IMR-90 (cell line): Measurements from ENCODE around the gene TMOD1. TPM values are rescaled to one million over a fixed set of nuclear protein-coding genes. Genes with fewer than 3 reads are reported as not detected.

ENCODE experiments used
- ATAC-seq: fragments of 200-7000 bp; cut with Tn5 transposase; 2 replicates; pipeline ENCODE4 v1.9.1; 2020; ENCODE audit warnings: low read depth, mild to moderate bottlenecking, moderate library complexity
- BruUV-seq: library from RNA; stranded (reverse); fragments of 400-500 nt; replicated peaks from 2 replicates; lab custom pipeline; 2021; lab: Mats Ljungman, UMichigan
- CTCF ChIA-PET: fragments of 300-600 bp; formaldehyde crosslinking; extraction: SDS; loops from one replicate; lab custom pipeline; 2021; ENCODE audit warnings: antibody characterized with exemption; lab: Yijun Ruan, JAX
- POLR2A ChIA-PET: fragments of 300-600 bp; sonication (Branson Sonifier 250); formaldehyde crosslinking; loops from one replicate; lab custom pipeline; 2022; ENCODE audit warnings: antibody characterized with exemption; ENCODE audit not compliant: unreplicated experiment; lab: Charles Lee
- DNase-seq: peaks from one replicate; pipeline ENCODE4 v3.0.0; 2013
- H2AFZ ChIP-seq: replicated peaks from 2 replicates; pipeline ENCODE3; 2013; ENCODE audit warnings: low read length, mild to moderate bottlenecking; ENCODE audit not compliant: poor library complexity
- H2AK5ac ChIP-seq: 2 replicates; pipeline ENCODE4 v1.6.1; 2013; ENCODE audit warnings: low read depth, low read length, inconsistent platforms
- H2AK9ac ChIP-seq: replicated peaks from 2 replicates; pipeline ENCODE3; 2013; ENCODE audit warnings: mild to moderate bottlenecking, low read depth, low read length, moderate library complexity; ENCODE audit not compliant: poor library complexity
- H2BK120ac ChIP-seq: 2 replicates; pipeline ENCODE4 v1.6.1; 2013; ENCODE audit warnings: low read depth, low read length, inconsistent platforms
- H2BK15ac ChIP-seq: 3 replicates; pipeline ENCODE4 v1.6.1; 2013; ENCODE audit warnings: low read depth, low read length, inconsistent platforms
- H2BK20ac ChIP-seq: 2 replicates; pipeline ENCODE4 v1.6.1; 2013; ENCODE audit warnings: low read depth, mild to moderate bottlenecking, inconsistent platforms, low read length, moderate library complexity
- H2BK5ac ChIP-seq: 2 replicates; pipeline ENCODE4 v1.6.1; 2013; ENCODE audit warnings: mild to moderate bottlenecking, low read depth, low read length, inconsistent platforms; ENCODE audit not compliant: poor library complexity, severe bottlenecking
- H3K14ac ChIP-seq: replicated peaks from 2 replicates; pipeline ENCODE4 v1.6.1; 2013; ENCODE audit warnings: low read depth, low read length, inconsistent platforms
- H3K18ac ChIP-seq: 2 replicates; pipeline ENCODE4 v1.6.1; 2013; ENCODE audit warnings: low read depth, low read length, control low read depth
- H3K23ac ChIP-seq: 2 replicates; pipeline ENCODE4 v1.6.1; 2013; ENCODE audit warnings: low read depth, low read length, inconsistent platforms
- H3K27ac ChIP-seq: 2 replicates; pipeline ENCODE4 v1.5.1; 2013; ENCODE audit warnings: mild to moderate bottlenecking, control low read depth, low read length; ENCODE audit not compliant: insufficient read depth
- H3K27me3 ChIP-seq: 2 replicates; pipeline ENCODE4 v1.6.1; 2013; ENCODE audit warnings: low read length; ENCODE audit not compliant: control insufficient read depth, insufficient read depth
- H3K36me3 ChIP-seq: 2 replicates; pipeline ENCODE4 v1.6.1; 2013; ENCODE audit warnings: low read length, mixed read lengths; ENCODE audit not compliant: control insufficient read depth, insufficient read depth
- H3K4ac ChIP-seq: 2 replicates; pipeline ENCODE4 v1.6.1; 2013; ENCODE audit warnings: low read depth, low read length, inconsistent platforms
- H3K4me1 ChIP-seq: 2 replicates; pipeline ENCODE4 v1.6.1; 2013; ENCODE audit warnings: low read length, mixed read lengths; ENCODE audit not compliant: control insufficient read depth, insufficient read depth
- H3K4me2 ChIP-seq: 2 replicates; pipeline ENCODE4 v1.6.1; 2013; ENCODE audit warnings: low read depth, mild to moderate bottlenecking, control low read depth, low read length, moderate library complexity
- H3K4me3 ChIP-seq: 2 replicates; pipeline ENCODE4 v1.5.1; 2013; ENCODE audit warnings: low read depth, mild to moderate bottlenecking, control low read depth, low read length, moderate library complexity; ENCODE audit not compliant: insufficient read depth
- H3K56ac ChIP-seq: 2 replicates; pipeline ENCODE4 v1.6.1; 2013; ENCODE audit warnings: low read length, inconsistent platforms; ENCODE audit not compliant: insufficient read depth; ENCODE audit errors: extremely low read depth
- H3K79me1 ChIP-seq, 2 experiments: 2 replicates each; pipeline ENCODE4 v1.6.1; 2013; ENCODE audit warnings: low read length in 2 of 2, inconsistent platforms in 1 of 2, low read depth in 1 of 2
- H3K9ac ChIP-seq: 2 replicates; pipeline ENCODE4 v1.6.1; 2013; ENCODE audit warnings: low read depth, low read length, control low read depth
- H3K9me1 ChIP-seq: 2 replicates; pipeline ENCODE4 v1.6.1; 2013; ENCODE audit warnings: low read length, inconsistent platforms; ENCODE audit not compliant: insufficient read depth
- H3K9me3 ChIP-seq: 2 replicates; pipeline ENCODE4 v1.6.1; 2013; ENCODE audit warnings: low read length; ENCODE audit not compliant: control insufficient read depth, insufficient read depth
- H4K20me1 ChIP-seq: 2 replicates; pipeline ENCODE4 v1.6.1; 2013; ENCODE audit warnings: low read length, inconsistent platforms; ENCODE audit not compliant: insufficient read depth
- H4K5ac ChIP-seq: 2 replicates; pipeline ENCODE4 v1.6.1; 2013; ENCODE audit warnings: mild to moderate bottlenecking, low read depth, low read length, control low read depth
- H4K8ac ChIP-seq, 2 experiments: 2 replicates each; pipeline ENCODE4 v1.6.1; 2013; ENCODE audit warnings: low read depth in 2 of 2, low read length in 2 of 2, control low read depth in 1 of 2, inconsistent platforms in 1 of 2
- H4K91ac ChIP-seq: 2 replicates; pipeline ENCODE4 v1.6.1; 2013; ENCODE audit warnings: low read depth, low read length, inconsistent platforms; ENCODE audit not compliant: insufficient read depth
- BHLHE40 ChIP-seq: fragments of 150-350 bp; IDR thresholded peaks from 2 replicates; pipeline ENCODE4 v1.6.1; 2016; ENCODE audit warnings: mild to moderate bottlenecking, low read depth, low read length
- FOS ChIP-seq: fragments of 150-350 bp; IDR thresholded peaks from 2 replicates; pipeline ENCODE4 v1.6.1; 2016; ENCODE audit warnings: low read depth, low read length
- MXI1 ChIP-seq: IDR thresholded peaks from 2 replicates; pipeline ENCODE4 v1.6.1; 2012; ENCODE audit warnings: low read depth, mild to moderate bottlenecking, low read length, moderate library complexity, borderline replicate concordance
- WGBS, 2 experiments: methylation state at CpG; one replicate each; pipeline versions ENCODE4 v1.1.5 to v1.1.7; 2013; ENCODE audit warnings: missing lambda C conversion rate in 2 of 2; ENCODE audit not compliant: insufficient read length in 1 of 2; ENCODE audit errors: extremely low coverage in 2 of 2; 5-methylcytosine and 5-hydroxymethylcytosine counted together
- dilution Hi-C: fragments of 300-500 bp; cut with HindIII; formaldehyde crosslinking; loops from one replicate; pipeline ENCODE4 v1.14.3; 2018; ENCODE audit warnings: low sequenced_read_pairs; ENCODE audit not compliant: unreplicated experiment
- in situ Hi-C: fragments of 300-500 bp; cut with MboI; formaldehyde crosslinking; loops from 3 replicates; pipeline ENCODE4 v1.14.3; 2019; ENCODE audit warnings: low sequenced_read_pairs, inconsistent platforms, mixed read lengths
- intact Hi-C: fragments of 100-400 bp; cut with micrococcal nuclease; formaldehyde crosslinking; loops from 2 replicates; pipeline ENCODE4 v1.10.0; 2022
- polyA plus RNA-seq, 3 experiments: library from polyadenylated mRNA; depleted of rRNA; stranded (reverse); fragments of >200 nt; gene quantifications; 2 replicates each; pipeline ENCODE4 v1.2.3, GENCODE V29; 2012; ENCODE audit warnings: low replicate concordance in 1 of 3
- total RNA-seq: library from RNA; depleted of rRNA; stranded (reverse); fragments of >200 nt; gene quantifications from 2 replicates; pipeline ENCODE4 v1.2.3, GENCODE V29; 2012

Gene TMOD1
- total and polyA plus RNA-seq, 2 of the 4 experiments (the other 2 are of a cell fraction) = 0.18 to 0.38 TPM

GRCh38 chr9:97506306-97506705 lies 4.8 kb downstream of the TMOD1 start:
- Histone ChIP-seq H2BK120ac (no peak overlapping the region), H2AK9ac (no peak overlapping the region), H3K4ac (no peak overlapping the region), H3K27me3 (peaks cover 18% of the 10 kb centered on the region), H4K91ac (no peak overlapping the region), H3K9ac (no peak overlapping the region), H3K23ac (no peak overlapping the region), H2AFZ (no peak overlapping the region), H2BK15ac (no peak overlapping the region), H4K5ac (no peak overlapping the region), H3K4me3 (no peak overlapping the region), H4K8ac (no peak overlapping the region), H3K9me1 (peaks cover 6% of the 10 kb centered on the region), H3K4me2 (no peak overlapping the region), H3K56ac (no peak overlapping the region), H2BK5ac (no peak overlapping the region), H3K18ac (no peak overlapping the region), H2BK20ac (no peak overlapping the region), H3K27ac (no peak overlapping the region), H3K4me1 (peaks cover 20% of the 10 kb centered on the region), H4K20me1 (0 out of 2 replicates have a peak, but pooled peaks cover 4% of the 10 kb centered on the region), H3K79me1 (0 out of 4 replicates have a peak, but pooled peaks cover 0 to 3% of the 10 kb centered on the region in 2 experiments), H3K14ac (no peak overlapping the region), H2AK5ac (0 out of 2 replicates have a peak overlapping the region, but pooled peaks have one; percentile 3), H3K9me3 (no peaks in the 10 kb centered on the region), H3K36me3 (no peaks in the 10 kb centered on the region)
- DNase-seq = no peak
- in situ Hi-C loops = no loop called here
- intact Hi-C loops = no loop called here
- no peak for TF ChIP-seq MXI1
- no peak for TF ChIP-seq FOS
- no peak for TF ChIP-seq BHLHE40
- dilution Hi-C loops = no loop called here
- ATAC-seq = no peak
- WGBS, 2 experiments = 33% methylated on average over 1 of the region's 4 CpGs; no CpG with 5 or more reads in 1 of the 2 experiments
- CTCF ChIA-PET = interaction anchor here (1.1 to 1.6 kb wide), 3 partner anchors 11 to 92 kb away, joined by 3 to 4 read pairs (median 3); no protein-coding TSS in a partner anchor
- BruUV-seq = no TSS peak
- POLR2A ChIA-PET = no interaction called here
